Esophagus mucosa (tissue), 1 donor: ENCODE measurements around the gene KCNK5. TPM values are rescaled to one million over a fixed set of nuclear protein-coding genes. Genes with fewer than 3 reads are reported as not detected.

ENCODE experiments used
- ATAC-seq: fragments of 200-7000 bp; cut with Tn5 transposase; one replicate; pipeline ENCODE4 v1.9.1; 2020
- total RNA-seq: library from RNA; stranded (reverse); gene quantifications from one replicate; pipeline ENCODE4 v1.2.4, GENCODE V29; 2023
- donor health status: DM: yes; HTN: yes; CAD: no.

KCNK5 gene
- total RNA-seq, 1 donor from 2014 or later = 5.1 TPM

GRCh38 chr6:39215640-39216158, 13.6 kb downstream of the KCNK5 start:
- no peak for ATAC-seq

GRCh38 chr6:39214846-39215639, 14.2 kb downstream of the KCNK5 start:
- peak; percentile 28 for ATAC-seq

GRCh38 chr6:39214120-39214813, 15.0 kb downstream of the KCNK5 start:
- ATAC-seq = no peak

- no peak for ATAC-seq
These were observed 15.9 kb downstream of the KCNK5 start for GRCh38 chr6:39213195-39213920.

- ATAC-seq = no peak
These were observed 18.1 kb downstream of the KCNK5 start for GRCh38 chr6:39211183-39211582.

- ATAC-seq = no peak
These were observed 18.8 kb downstream of the KCNK5 start for GRCh38 chr6:39210450-39210849.

GRCh38 chr6:39209911-39210310, 19.4 kb downstream of the KCNK5 start:
- ATAC-seq = peak; percentile 24

- peak; percentile 69 for ATAC-seq
These were observed 19.9 kb downstream of the KCNK5 start for GRCh38 chr6:39209360-39209811.

- no peak for ATAC-seq
These were observed 21.0 kb downstream of the KCNK5 start for GRCh38 chr6:39208223-39208739.

GRCh38 chr6:39207416-39208222, 21.7 kb downstream of the KCNK5 start:
- no peak for ATAC-seq

- no peak for ATAC-seq
These were observed 23.0 kb downstream of the KCNK5 start for GRCh38 chr6:39206250-39206721.

- no peak for ATAC-seq
These were observed 24.5 kb downstream of the KCNK5 start for GRCh38 chr6:39204646-39205244.

- no peak for ATAC-seq
These were observed 25.1 kb downstream of the KCNK5 start for GRCh38 chr6:39204160-39204495.

GRCh38 chr6:39203436-39204159, 25.7 kb downstream of the KCNK5 start:
- ATAC-seq = peak; percentile 85

- ATAC-seq = no peak
These were observed 27.1 kb downstream of the KCNK5 start for GRCh38 chr6:39202166-39202565.

- ATAC-seq = no peak
These were observed 28.7 kb downstream of the KCNK5 start for GRCh38 chr6:39200498-39201020.

GRCh38 chr6:39199976-39200375, 29.3 kb downstream of the KCNK5 start:
- no peak for ATAC-seq

GRCh38 chr6:39199231-39199940, 29.9 kb downstream of the KCNK5 start:
- ATAC-seq = no peak

- ATAC-seq = no peak
These were observed 30.7 kb downstream of the KCNK5 start for GRCh38 chr6:39198528-39198927.
